GM19438 (cell line): ENCODE results near the gene CDC42SE1.
"Not testable (repeated sequence)": the region's sequence is repeated elsewhere in the genome, so short reads cannot be mapped to it uniquely, and the experiment has no call there.

Experiments used
- ATAC-seq: cut with Tn5 transposase; IDR thresholded peaks from one replicate; pipeline ENCODE4 v1.9.1; 2021; ENCODE audit warnings: low read depth; ENCODE audit not compliant: unreplicated experiment

CDC42SE1 gene, protein sequence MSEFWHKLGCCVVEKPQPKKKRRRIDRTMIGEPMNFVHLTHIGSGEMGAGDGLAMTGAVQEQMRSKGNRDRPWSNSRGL

DNA sequence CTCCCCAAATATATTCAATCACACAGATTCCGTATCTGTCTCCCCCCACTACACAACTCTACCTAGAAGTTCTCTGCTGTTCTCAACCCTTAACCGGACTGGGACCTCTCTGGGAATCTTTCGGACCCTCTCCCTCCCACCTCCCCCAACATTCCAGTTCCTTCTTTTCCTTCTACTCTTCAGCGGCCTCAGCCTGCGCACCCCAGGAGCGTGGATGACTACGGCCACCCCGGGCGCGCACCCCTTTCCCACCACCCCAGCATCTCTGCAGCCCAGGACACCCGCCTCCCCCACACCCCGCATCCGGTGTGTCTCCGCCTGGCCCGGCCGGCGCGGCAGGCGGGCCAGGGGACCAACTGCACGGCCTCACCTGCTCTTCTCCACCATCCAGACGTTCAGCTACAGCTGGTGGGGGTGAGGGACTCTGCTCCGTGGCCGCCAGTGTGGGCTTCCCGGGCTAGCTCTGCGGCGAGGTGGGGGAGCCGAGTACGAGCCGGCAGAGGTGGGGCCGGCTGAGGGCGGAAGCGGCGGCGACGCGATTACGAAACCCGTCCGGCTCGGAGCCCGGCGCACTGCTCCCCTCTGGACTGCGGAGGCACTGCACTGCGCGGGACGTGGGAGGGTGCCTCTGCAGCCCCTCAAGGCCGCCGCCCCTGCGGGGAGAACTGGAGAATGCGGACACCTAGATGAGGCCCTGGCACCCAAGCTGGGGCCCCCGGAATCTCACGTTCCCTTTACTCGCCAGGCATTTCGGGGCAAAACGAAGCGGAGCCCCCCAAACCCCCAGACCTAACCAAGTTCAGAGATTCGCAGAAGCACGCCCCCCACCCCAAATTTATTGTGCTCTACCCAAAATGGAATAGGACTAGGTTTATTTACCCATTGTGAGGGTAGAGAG, at the start of gene CDC42SE1:
CDC42SE1 (minus strand) TSS at position 514 of the 898 bp plus-strand sequence. CDS start 3,892 bp downstream, outside the sequence.
- ATAC-seq, result peak; percentile 78

DNA sequence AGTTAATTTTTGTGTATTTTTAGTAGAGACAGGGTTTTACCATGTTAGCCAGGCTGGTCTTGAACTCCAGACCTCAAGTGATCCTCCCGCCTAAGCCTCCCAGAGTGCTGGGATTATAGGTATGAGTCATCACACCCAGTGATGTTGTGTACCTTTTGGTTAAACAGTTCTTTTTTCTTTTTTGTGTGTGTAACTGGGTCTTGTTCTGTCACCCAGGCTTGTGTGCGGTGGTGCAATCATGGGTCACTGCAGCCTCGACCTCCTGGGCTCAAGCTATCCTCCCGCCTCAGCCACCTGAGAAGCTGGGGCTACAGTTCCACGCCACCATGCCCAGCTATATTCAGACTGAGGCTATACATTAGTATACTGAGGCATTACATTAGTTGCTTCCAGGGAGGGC, 48.9 kb upstream of the CDC42SE1 start:
- ATAC-seq, result no peak

DNA sequence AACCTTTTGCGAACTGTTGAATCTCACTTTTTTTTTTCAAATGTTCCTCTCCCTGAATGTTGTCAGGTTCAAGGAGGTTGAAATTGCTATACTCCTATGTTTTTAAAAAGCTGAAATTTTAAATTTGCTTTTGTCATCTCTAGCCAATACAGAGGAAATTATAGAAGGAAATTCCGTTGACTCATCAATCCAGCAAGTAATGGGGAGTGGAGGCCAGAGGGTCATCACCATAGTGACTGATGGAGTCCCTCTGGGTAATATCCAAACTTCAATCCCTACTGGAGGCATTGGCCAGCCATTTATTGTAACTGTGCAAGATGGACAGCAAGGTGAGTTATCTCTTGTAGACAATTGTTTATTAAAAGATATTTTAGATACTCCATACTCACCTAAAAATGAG, 47.5 kb upstream of the CDC42SE1 start:
- no peak for ATAC-seq

DNA sequence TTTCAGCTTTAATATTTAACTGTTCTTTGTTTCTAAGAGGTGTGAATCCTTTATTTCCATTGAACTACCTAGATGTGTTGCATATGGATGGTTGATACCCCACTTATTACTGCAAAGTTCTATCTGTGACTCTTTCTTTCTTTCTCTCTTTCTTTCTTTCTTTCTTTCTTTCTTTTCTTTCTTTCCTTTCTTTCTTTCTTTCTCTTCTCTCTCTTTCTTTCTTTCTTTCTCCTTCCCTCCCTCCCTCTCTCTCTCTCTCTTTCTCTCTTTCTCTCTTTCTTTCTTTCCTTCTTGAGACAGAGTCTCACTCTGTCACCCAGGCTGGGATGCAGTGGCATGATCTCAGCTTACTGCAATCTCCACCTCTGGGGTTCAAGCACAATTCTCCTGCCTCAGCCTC, 45.2 kb upstream of the CDC42SE1 start:
- no peak for ATAC-seq

DNA sequence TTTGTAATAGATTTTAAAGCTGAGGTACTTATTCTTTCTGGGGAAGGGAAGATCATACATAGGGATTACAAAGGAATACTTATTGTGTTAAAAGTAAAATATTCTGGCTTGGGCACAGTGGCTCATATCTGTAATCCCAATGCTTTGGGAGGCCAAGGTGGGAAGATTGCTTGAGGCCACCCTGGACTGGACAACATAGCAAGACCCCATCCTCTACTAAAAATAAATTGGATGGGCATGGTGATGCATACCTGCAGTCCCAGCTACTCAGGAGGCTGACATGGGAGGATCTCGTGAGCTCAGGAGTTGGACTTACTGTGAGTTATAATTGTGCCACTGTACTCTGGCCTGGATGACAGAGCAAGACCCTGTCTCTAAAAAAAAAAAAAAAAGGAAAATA, 38.7 kb upstream of the CDC42SE1 start:
- ATAC-seq, result no peak

DNA sequence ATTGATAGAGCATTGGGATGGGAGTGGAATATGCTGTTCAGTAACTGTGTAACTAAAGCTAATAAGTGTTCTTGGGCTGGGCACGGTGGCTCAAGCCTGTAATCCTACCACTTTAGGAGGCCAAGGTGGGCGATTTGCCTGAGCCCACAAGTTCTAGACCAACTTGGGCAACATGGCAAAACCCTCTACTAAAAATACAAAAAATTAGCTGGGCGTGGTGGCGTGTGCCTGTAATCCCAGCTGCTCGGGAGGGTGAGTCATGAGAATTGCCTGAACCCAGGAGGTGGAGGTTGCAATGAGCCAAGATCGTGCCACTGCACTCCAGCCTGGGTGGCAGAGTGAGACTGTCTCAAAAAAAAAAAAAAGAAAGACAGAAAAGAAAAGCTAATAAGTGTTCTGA, 38.0 kb upstream of the CDC42SE1 start:
- not testable (repeated sequence) for ATAC-seq

DNA sequence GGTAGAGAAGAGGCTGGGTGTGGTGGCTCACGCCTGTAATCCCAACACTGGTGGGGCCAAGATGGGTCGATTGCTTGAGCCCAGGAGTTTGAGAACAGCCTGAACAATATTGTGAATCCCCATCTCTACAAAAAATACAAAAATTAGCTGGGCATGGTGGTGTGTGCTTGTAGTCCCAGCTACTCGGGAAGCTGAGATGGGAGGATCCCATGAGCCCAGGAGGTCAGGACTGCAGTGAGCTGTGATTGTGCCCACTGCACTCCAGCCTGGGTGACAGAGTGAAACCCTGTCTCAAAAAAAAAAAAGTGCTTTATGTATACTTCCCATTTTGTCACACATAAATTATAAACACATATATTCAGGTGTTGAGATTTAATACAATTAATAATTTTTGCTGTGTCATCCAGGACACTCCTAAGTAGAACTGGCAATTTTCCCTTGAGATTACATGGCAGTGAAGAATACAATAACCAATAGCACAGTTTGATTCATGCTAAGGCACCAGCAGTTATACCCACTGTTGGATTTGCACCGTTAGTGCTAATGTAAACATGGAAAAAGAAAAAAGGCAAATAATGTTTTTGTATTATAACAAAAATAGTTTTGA, 26.6 kb upstream of the CDC42SE1 start:
- no peak for ATAC-seq

DNA sequence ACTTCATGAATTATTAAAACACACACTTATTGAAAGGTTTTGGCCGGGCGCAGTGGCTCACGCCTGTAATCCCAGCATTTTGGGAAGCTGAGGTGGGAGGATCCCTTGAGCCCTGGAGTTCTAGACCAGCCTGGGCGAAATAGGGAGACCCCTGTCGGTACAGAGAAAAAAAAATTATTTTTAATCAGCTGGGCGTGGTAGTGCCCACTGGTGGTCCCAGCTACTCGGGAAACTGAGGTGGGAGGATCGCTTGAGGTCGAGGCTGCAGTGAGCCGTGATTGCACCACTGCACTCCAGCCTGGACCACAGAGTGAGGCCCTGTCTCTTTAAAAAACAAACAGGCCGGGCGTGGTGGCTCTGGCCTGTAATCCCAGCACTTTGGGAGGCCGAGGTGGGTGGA, 12.8 kb upstream of the CDC42SE1 start:
- ATAC-seq, result no peak

DNA sequence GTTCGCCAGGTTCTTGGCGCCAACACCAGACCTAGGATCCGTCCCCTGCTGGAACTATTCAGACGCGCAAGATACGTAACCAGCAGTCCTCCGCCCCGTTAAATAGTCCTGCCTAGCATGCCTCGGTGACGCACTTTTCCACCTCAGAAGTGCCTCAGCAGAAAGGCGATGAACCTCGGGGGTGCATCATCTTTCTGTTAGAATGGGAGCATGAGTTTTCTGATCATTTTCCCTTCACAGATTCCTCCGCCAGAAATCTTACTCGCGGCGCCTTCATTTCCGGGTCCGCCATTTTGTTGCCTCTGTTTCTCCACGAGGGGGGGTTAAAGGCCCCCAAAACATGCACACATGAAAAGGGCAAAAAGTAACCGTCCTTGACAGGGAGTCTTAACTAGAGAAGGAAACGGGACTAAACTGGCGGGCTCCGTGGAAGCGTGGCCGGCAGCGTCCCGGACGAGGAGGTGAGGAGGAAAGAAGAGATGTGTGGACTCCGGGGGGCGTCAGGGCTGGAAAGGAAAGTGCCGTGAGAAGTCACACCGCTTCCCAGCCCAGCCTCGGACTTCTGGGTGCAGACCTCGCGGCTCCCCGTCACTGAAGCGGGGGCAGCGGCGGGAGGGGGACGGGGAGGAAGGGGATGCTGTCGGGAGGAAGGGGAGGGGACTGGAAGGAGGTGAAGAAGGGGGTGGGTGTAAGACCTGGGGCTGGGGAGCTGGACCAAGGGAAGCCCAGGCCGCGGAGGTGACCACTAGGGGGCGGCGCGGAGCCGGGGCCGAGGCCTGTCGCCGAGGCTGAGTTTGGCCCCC, 11.3 kb upstream of the CDC42SE1 start, which contains the start of gene GABPB2:
GABPB2 (plus strand) TSS at position 288 of the 803 bp plus-strand sequence. CDS start 17,429 bp downstream, outside the sequence.
- ATAC-seq, result peak; percentile 71

DNA sequence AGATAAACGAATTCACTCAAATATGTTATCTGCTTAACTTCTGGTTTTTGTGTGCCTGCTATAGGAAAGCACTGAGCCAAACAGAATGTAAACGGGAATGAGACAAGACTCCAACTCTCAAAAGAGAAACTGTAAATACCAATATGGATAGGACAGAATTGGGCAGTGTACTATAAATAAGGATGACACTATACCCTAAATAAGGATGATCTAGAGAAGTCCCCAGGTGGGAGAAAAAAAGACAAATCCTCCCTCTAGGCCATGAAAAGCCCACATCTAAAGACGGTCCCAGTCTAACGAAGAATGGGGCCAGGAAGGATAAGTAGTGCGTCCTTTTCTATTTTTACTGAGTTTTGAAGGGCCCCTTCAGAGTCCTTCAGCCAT, 9.7 kb upstream of the CDC42SE1 start:
- ATAC-seq, result no peak

DNA sequence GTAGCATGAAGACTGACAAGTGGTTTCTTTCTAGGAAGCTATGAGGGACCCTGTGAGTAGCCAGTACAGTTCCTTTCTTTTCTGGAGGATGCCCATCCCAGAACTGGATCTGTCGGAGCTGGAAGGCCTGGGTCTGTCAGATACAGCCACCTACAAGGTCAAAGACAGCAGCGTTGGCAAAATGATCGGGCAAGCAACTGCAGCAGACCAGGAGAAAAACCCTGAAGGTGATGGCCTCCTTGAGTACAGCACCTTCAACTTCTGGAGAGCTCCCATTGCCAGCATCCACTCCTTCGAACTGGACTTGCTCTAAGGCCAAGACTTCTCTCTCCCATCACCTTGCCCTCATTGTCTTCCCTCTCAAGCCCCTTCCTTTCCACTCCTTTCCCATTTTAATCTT, 7.8 kb upstream of the CDC42SE1 start:
- no peak for ATAC-seq

DNA sequence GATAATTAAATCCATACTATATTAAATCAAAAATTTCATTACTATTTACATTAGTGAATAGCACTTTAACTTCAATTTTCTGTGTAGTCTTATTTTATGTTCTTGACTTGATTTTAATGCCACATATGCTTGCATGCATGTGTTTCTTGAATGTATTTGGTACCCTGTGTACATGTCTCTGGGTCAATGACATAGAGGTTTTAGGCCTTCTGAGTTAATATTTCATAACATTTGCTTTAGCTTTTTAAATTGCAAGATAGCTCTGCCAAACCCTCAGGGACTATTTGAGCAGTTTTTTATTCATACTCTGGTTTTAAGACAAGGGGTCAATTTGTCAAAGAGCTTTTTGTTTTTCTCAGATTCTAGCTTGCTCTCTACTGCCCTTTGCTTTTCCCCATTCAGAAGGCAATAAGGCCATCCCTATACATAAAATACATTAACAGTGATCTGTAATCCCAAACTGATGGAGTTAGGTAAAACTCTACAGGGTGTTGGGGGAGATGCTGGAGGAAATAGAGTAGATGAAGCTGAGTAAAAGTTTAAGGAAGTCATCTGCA, 5.7 kb upstream of the CDC42SE1 start:
- no peak for ATAC-seq

DNA sequence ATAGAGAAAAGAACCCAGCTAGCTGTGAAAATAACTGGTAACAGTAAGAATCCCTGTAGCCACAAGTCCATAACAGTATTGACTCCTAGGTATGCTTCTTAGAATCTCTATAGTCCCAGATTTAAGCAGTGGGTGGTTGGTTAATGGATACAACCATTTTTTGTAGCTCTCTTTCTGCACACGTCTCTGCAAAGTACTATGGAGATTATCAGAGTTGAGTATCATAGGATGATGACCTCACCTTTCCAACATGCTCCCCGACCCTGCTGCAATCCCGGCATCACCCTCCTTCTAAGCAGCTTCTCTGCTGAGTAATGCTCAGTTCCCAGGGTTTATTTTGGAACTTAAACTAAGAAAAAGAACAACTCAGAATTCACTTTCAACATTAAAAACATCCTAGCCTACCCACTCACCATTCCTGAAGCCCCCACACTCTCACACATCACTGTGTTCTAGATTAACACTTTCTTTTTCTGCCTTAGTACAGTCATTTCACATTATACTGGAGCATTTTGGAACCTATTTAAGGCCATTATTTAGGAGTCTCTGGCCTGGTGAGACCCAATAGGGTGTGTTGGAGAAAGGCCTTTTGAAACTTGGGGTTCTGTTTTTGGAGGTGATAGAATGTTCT, 3.4 kb upstream of the CDC42SE1 start:
- no peak for ATAC-seq

DNA sequence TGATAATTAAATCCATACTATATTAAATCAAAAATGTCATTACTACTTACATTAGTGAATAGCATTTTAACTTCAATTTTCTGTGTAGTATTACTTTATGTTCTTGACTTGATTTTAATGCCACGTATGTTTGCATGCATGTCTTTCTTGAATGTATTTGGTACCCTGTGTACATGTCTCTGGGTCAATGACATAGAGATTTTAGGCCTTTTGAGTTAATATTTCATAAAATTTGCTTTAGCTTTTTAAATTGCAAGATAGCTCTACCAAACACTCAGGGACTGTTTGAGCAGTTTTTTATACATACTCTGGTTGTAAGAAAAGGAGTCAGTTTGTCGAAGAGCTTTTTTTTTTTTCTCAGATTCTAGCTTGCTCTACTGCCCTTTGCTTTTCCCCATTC, 2.3 kb upstream of the CDC42SE1 start:
- no peak for ATAC-seq

DNA sequence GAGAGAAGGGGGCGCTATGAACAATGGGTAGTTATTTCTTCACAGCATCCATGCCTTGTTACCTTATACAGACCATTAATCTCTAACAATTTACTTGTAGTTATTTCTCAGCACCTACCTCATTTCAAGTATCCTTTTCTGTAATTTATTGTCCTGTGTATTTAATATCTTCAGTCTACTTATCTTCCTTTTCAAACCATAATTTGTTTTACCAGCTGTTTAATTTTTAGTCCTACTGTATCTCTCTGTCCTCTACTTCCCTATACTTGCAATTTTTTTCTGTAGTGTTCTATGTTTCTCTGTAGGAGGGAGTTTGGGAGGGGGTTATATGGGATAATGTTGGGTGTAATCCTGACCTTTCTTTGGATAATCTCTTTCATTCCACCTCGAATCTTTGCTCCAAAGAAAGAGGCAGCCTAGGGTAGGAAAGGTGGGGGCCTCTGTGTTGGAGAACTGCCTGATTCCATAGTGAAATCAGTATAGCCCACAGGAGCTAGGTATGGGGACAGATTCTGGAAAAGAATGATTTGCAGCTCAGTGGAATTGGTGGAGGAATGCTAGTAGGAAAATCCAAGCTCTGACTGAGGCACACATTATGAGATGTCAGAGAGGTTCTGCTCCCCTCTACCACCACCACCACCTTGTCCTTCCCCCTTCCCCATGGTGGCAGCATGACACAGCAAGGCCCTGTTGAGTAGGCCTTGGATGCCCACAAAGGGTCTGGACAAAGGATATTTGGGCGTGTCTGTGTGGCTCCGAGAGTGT, 1.4 kb upstream of the CDC42SE1 start:
- no peak for ATAC-seq

DNA sequence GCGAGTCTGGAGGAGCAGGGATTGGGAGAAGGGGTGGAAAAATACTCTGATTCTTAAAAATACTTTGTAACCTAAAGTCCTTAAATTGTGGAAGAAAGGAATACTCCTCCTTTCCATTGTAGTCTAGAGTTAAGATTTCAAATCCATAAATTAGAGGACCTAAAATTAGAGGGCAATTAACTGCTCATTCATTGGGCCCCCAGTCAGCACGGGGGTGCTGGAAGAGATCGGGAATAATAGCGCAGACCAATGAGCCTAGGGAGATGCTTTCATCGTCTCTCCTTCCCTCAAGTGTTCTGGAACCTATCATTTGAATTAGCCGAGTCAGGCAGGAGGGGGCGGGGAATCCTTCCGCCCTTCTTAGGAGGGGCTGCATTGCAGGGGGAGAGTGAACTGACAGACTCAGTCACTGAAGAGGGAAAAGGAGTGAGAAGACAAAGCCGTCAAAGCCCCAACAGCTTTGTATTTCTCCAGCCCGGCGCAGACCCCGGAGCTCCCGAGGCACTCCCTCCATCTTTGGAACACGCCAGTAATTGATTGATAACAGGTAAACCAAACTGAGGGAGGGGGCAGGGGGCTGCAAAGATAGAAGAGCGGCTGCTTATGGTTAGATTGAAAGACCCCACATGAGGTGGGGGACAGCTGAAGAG, 710 bp upstream of the CDC42SE1 start, which contains the start of gene MLLT11:
MLLT11 (plus strand) TSS at position 391 of the 650 bp plus-strand sequence. CDS start 6,828 bp downstream, outside the sequence.
- ATAC-seq, result no peak

DNA sequence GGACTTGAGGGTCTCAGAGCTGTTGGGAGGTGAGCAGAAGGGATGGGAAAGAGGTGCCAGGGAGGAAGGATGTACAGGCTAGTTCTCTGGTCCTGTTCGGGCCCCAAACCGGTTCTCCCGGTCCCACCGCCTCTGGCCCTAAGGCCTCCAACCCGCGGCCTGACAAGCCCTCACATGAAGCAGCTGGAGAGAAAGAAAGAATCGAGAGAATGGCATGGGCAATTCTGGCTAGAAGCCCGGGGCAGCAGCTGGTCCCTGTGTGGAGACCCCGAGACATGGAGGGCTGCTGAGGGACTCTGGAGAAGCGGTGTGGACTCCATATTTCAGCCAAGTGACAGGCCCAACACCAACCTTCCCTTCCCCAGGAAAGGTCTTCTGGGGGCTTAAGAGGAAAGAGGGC, 730 bp downstream of the CDC42SE1 start:
- no peak for ATAC-seq

DNA sequence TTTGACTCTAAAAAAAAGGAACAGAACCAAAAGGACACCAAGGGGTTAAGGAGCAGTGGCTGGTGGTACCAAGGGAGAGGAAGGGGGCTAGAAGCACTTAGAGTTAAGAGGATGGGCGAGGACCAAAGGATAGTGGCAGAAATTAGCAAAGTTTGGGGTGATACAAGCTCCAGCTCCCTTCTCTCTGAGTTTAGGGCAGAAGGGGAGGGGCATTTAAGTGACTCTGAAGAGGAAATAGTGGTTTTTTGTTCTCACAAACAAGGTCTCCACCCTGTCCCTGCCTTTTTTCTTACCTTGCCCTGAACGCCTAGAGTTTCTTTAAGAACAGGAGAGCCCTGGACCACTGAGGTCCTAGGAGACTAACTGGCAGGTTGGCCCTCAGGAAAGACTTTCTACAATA, 3.3 kb downstream of the CDC42SE1 start:
- no peak for ATAC-seq

DNA sequence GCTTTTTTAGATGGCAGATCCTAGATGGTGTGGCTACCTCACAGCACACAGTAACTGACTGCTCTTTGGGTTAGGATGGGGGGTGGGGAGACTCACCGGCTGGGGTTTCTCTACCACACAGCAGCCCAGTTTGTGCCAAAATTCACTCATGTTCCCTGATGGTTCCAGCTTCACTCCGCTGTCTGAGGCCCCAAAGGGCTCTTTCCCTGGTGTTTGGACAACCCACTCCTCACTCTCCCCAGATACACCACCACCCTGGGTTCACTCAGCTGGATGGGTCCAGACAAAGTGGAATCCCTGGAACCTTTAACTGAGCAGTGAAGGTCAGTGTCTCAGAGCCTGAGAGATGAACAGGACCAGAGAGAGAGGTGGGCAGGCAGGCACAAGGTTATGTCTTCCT, 3.8 kb downstream of the CDC42SE1 start:
- ATAC-seq, result no peak
